Measurements from ENCODE around the gene ST7. TPM values are rescaled to one million over a fixed set of nuclear protein-coding genes. Genes with fewer than 3 reads are reported as not detected.

Gene ST7
- total and polyA plus RNA-seq, 2 experiments from 2014 or later = 9.9 to 18.3 TPM

GRCh38 chr7:117077658-117078057 is 124.4 kb downstream of the ST7 start:
- H3K4me2 ChIP-seq = no peak overlapping the region
- TF ChIP-seq NANOG (IDR thresholded peaks at IDR 0.05; ENCODE audit: borderline replicate concordance) (no peak), ZNF462 (CRISPR knock-in tag; IDR thresholded peaks at IDR 0.05) (no peak), POLR2AphosphoS5 (IDR thresholded peaks at IDR 0.05; ENCODE audit: low read depth) (no peak), STAT1 (IDR thresholded peaks at IDR 0.05; ENCODE audit: unreplicated experiment) (no peak), CREB1 (CRISPR knock-in tag; IDR thresholded peaks at IDR 0.05; ENCODE audit: low read depth) (no peak), CTCF (conservative IDR thresholded peaks at IDR 0.05; ENCODE audit: low read depth in 2 of 2) (no peak), EZH2 (IDR thresholded peaks at IDR 0.05; ENCODE audit: low read depth, unreplicated experiment) (no peak), ETS1 (IDR thresholded peaks at IDR 0.05) (no peak)
- peaks cover 4% of the 10 kb centered on the region; the same call in 1 of the 2 replicates for H3K79me2 ChIP-seq (replicated peaks; ENCODE audit: insufficient read depth)
- 0 out of 2 replicates have a peak, but pooled peaks cover 2% of the 10 kb centered on the region for H3K4me1 ChIP-seq (ENCODE audit: insufficient read depth)
- Mint-ChIP-seq H3K27ac (no peak overlapping the region), H3K9me3 (peaks cover 21% of the 10 kb centered on the region; the same call in 2 of the 3 replicates), H3K4me3 (no peak overlapping the region), H3K4me1 (peaks cover 4% of the 10 kb centered on the region; the same call in 2 of the 3 replicates), H3K27me3 (ENCODE audit: insufficient read depth, low read depth, poor library complexity) (peaks cover 4% of the 10 kb centered on the region), H3K36me3 (ENCODE audit: low read depth) (peaks cover 17% of the 10 kb centered on the region; the same call in 2 of the 3 replicates)
- H3K36me3 ChIP-seq (ENCODE audit: insufficient read depth) = no peaks in the 10 kb centered on the region
- H3K4me3 ChIP-seq = no peak overlapping the region
- H3K27ac ChIP-seq (ENCODE audit: low read depth) = no peak overlapping the region
- H3F3A ChIP-seq (replicated peaks; ENCODE audit: low read depth) = no peaks in the 10 kb centered on the region
- no peaks in the 10 kb centered on the region for H3K27me3 ChIP-seq (ENCODE audit: insufficient read depth)
- DNase-seq (ENCODE audit: low spot score) = no peak
- no peaks in the 10 kb centered on the region for H3K9me2 ChIP-seq (ENCODE audit: insufficient read depth)
- no peaks in the 10 kb centered on the region for H4K20me1 ChIP-seq (replicated peaks; ENCODE audit: insufficient read depth)
- H2AFZ ChIP-seq = no peak overlapping the region
- ATAC-seq = no peak
